Hepatocyte (in vitro differentiated cells): ENCODE measurements around the gene NARS2.

Experiments used
- CTCF ChIP-seq: fragments of 200-600 bp; sonication (generic); IDR thresholded peaks from 2 replicates; pipeline ENCODE4 v1.5.1; 2016; ENCODE audit warnings: antibody characterized with exemption, mild to moderate bottlenecking; ENCODE audit not compliant: poor library complexity
- EZH2 ChIP-seq: fragments of 200-600 bp; sonication (generic); IDR thresholded peaks from 2 replicates; pipeline ENCODE4 v1.6.1; 2016; ENCODE audit warnings: antibody characterized with exemption, mild to moderate bottlenecking, borderline replicate concordance
- EZH2phosphoT487 ChIP-seq: fragments of 200-600 bp; sonication (generic); IDR thresholded peaks from one replicate; pipeline ENCODE4 v1.6.1; 2018; ENCODE audit warnings: antibody characterized with exemption, mild to moderate bottlenecking, low read depth, moderate library complexity; ENCODE audit not compliant: unreplicated experiment, severe bottlenecking

GRCh38 chr11:78622666-78623065 is 48.0 kb upstream of the NARS2 start:
- TF ChIP-seq CTCF, result no peak
- no peak for TF ChIP-seq EZH2phosphoT487
- TF ChIP-seq EZH2, result no peak
